Mucosa of stomach (tissue), 1 donor: ENCODE data around the gene NFYC.
A peak's percentile ranks its signal among the peaks of the same experiment; 100 is the strongest.

Experiments used
- H3K27me3 ChIP-seq: one replicate; pipeline ENCODE4 v1.7.0; 2013; ENCODE audit warnings: mild to moderate bottlenecking, low read length; ENCODE audit not compliant: control insufficient read depth, insufficient read depth
- H3K36me3 ChIP-seq: one replicate; pipeline ENCODE4 v1.7.0; 2013; ENCODE audit warnings: low read length; ENCODE audit not compliant: control insufficient read depth, insufficient read depth
- H3K4me1 ChIP-seq: one replicate; pipeline ENCODE4 v1.7.0; 2013; ENCODE audit warnings: mild to moderate bottlenecking, low read length; ENCODE audit not compliant: control insufficient read depth, insufficient read depth
- H3K4me3 ChIP-seq: one replicate; pipeline ENCODE4 v1.7.0; 2013; ENCODE audit warnings: low read length
- H3K9ac ChIP-seq: one replicate; pipeline ENCODE4 v1.7.0; 2013; ENCODE audit warnings: mild to moderate bottlenecking, low read length, moderate library complexity
- H3K9me3 ChIP-seq: one replicate; pipeline ENCODE4 v1.7.0; 2013; ENCODE audit warnings: mild to moderate bottlenecking, low read length, moderate library complexity; ENCODE audit not compliant: control insufficient read depth
- donor health status: Pancreatic carcinoma.

The NFYC gene

GRCh38 chr1:40673452-40673851 lies 18.1 kb upstream of the NFYC start:
- Histone ChIP-seq H3K4me3 (no peak overlapping the region), H3K27me3 (peaks cover 3% of the 10 kb centered on the region)

DNA sequence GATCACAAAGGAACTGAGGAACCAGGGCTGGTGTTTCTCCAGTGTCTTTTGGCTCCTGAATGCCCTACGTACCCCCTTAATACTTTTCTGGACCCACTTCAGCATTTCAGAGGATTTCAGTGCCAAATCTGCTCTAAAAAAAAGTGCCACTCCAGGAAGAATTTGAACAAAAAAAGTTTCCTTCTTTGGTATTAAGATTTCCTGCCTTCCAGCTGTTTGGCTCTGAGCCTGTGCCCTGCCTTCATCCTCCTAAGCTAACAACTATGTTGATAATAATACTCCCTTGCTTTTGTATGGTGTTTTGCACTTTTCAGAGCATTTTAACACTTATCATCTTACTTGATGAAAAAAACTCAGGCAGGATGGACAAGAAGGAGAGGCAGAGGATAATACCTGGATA lies 15.0 kb upstream of the NFYC start:
- no peak overlapping the region for H3K9ac ChIP-seq
- no peaks in the 10 kb centered on the region for H3K27me3 ChIP-seq
- H3K4me3 ChIP-seq, result no peak overlapping the region
- H3K9me3 ChIP-seq, result no peaks in the 10 kb centered on the region
- H3K4me1 ChIP-seq, result no peaks in the 10 kb centered on the region
- no peaks in the 10 kb centered on the region for H3K36me3 ChIP-seq

More at GRCh38 chr1:40673452-40673851, 18.1 kb upstream of the NFYC start:
- Histone ChIP-seq H3K4me1 (peaks cover 5% of the 10 kb centered on the region), H3K36me3 (no peaks in the 10 kb centered on the region), H3K9ac (no peak overlapping the region), H3K9me3 (no peaks in the 10 kb centered on the region)

- Histone ChIP-seq H3K27me3 (no peaks in the 10 kb centered on the region), H3K9me3 (no peaks in the 10 kb centered on the region), H3K9ac (no peak overlapping the region), H3K4me3 (no peak overlapping the region), H3K4me1 (no peaks in the 10 kb centered on the region), H3K36me3 (no peaks in the 10 kb centered on the region)
Measured at GRCh38 chr1:40679165-40679953, 12.1 kb upstream of the NFYC start.

DNA sequence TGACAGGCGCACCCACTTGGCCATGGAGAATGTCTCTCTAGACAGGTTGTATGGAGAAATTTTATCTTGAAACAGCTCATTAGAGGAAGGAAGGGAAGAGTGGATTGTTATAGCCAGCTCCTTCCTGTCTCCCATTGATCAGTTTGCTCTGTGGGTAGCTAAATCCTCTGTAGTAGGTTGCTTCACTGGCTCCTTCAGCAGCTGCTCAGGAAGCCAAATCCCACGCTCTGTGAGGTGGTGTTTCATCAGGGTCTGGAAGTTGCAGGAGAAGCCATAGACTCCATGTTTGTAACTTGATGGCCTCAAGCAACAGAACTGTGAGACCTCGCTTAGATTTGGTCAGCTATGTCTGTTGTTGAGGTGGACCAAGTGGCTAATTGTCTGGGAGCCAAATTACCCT lies 6.8 kb upstream of the NFYC start:
- Histone ChIP-seq H3K9ac (no peak overlapping the region), H3K36me3 (no peaks in the 10 kb centered on the region), H3K9me3 (no peaks in the 10 kb centered on the region), H3K27me3 (no peaks in the 10 kb centered on the region), H3K4me3 (no peak overlapping the region), H3K4me1 (no peaks in the 10 kb centered on the region)

DNA sequence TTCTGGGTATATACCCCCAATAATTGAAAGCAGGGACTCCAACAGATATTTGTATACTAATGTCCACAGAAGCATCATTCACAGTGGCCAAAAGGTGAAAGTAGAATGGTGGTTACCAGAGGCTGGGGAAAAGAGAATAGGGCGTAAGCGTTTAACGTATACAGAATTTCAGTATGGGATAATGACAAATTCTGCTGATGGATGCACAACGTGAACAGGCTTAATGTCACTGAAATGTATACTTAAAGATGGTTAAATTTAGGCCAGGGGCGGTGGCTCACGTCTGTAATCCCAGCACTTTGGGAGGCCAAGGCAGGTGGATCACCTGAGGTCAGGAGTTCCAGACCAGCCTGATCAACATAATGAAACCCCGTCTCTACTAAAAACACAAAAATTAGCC lies 4.4 kb upstream of the NFYC start:
- Histone ChIP-seq H3K4me3 (no peak overlapping the region), H3K9me3 (no peaks in the 10 kb centered on the region), H3K27me3 (no peaks in the 10 kb centered on the region), H3K36me3 (no peaks in the 10 kb centered on the region), H3K4me1 (no peaks in the 10 kb centered on the region), H3K9ac (no peak overlapping the region)

DNA sequence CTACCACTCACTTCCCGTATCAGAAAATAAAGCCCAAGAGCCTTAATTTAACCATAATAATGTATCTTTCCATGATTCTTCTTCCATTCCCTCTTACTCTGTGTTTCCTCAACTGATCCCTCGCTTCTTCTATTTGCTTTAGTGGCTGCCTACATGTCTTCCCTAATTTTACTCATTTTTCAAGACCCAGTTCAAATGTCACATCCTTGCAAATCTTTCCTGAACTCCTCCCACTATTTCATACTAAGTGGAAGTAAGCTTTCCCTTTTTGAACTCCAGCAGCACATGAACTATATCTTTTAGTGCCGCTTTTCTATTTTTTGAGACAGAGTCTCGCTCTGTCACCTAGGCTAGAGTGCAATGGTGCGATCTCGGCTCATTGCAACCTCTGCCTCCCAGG lies 3.8 kb upstream of the NFYC start:
- Histone ChIP-seq H3K4me1 (peaks cover 4% of the 10 kb centered on the region), H3K9me3 (no peaks in the 10 kb centered on the region), H3K36me3 (no peaks in the 10 kb centered on the region), H3K9ac (no peak overlapping the region), H3K4me3 (no peak overlapping the region), H3K27me3 (no peaks in the 10 kb centered on the region)

DNA sequence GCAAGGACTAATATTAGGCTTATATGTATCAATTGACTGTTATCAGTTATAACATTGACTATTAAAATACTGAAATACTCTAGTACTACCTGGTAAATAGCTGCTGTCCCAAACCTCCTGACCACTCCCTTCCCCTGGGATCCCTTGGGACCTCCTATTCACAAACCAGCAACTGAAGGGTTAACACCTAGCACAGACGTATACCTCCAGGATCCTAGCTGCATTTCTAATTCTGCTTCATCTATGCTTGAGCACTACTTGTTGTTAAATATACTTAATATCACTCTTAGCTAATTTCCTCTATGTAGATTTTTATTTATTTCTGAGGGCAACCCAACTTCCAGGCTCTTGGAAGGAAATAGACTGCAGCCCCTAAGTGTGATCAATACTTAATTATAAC lies 1.8 kb upstream of the NFYC start:
- Histone ChIP-seq H3K9ac (no peak overlapping the region), H3K36me3 (no peaks in the 10 kb centered on the region), H3K4me3 (no peak overlapping the region), H3K9me3 (no peaks in the 10 kb centered on the region), H3K4me1 (peaks cover 25% of the 10 kb centered on the region), H3K27me3 (no peaks in the 10 kb centered on the region)

- peaks cover 28% of the 10 kb centered on the region for H3K4me1 ChIP-seq
- peak overlapping the region; percentile 94 for H3K9ac ChIP-seq
- no peaks in the 10 kb centered on the region for H3K27me3 ChIP-seq
- H3K4me3 ChIP-seq, result peak overlapping the region; percentile 86
- no peaks in the 10 kb centered on the region for H3K9me3 ChIP-seq
- no peaks in the 10 kb centered on the region for H3K36me3 ChIP-seq
Measured at GRCh38 chr1:40690771-40691537, 550 bp upstream of the NFYC start.

GRCh38 chr1:40692429-40692895 lies 958 bp downstream of the NFYC start:
- Histone ChIP-seq H3K27me3 (no peaks in the 10 kb centered on the region), H3K4me1 (peaks cover 28% of the 10 kb centered on the region), H3K4me3 (peak overlapping the region; percentile 86), H3K9me3 (no peaks in the 10 kb centered on the region), H3K36me3 (no peaks in the 10 kb centered on the region), H3K9ac (peak overlapping the region; percentile 94)

DNA sequence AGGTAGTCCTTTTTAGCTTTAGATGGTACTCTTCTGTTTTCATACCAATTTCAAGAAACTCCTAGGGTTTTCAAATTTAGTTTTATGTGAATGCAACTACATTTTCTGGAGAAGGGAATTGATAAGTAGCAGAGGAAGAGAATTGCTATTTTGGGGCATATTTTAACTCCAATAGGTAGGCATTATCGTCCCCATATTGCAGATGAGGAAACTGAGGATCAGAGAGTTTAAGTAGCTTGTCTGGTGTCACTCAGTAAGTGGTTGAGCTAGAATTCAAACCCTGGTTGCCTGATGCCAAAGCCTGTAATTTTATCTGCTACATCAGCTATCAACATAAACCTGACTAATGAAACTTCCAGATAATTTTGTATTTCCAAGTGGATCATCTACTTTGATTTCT lies 1.9 kb downstream of the NFYC start:
- Histone ChIP-seq H3K4me1 (peaks cover 28% of the 10 kb centered on the region), H3K4me3 (peak overlapping the region; percentile 86), H3K36me3 (no peaks in the 10 kb centered on the region), H3K9ac (peak overlapping the region; percentile 94), H3K27me3 (no peaks in the 10 kb centered on the region), H3K9me3 (no peaks in the 10 kb centered on the region)

DNA sequence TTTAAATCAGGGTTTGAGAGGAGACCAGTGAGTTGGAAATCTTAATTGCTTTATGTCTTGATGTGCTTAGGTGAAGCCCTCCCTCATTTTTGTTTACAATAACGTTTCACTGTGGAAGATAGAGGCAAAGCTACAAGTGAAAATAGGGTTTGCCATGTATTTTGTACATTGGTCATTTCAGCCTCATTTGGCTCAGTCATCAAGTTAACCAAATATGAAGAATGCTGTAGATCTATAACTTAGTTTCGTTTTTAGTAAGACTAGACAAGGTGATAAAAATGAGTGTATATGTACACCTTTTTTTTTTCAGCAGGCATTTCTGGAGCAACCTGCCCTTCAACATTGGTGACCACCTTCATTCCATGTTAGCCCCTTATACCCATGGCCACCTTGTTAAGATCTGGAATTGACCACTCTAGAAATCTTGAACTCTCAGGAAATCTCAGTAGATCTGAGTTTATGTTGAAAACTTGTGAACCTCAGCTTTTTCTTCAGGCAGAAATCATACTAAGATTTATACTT lies 2.9 kb downstream of the NFYC start:
- Histone ChIP-seq H3K9me3 (no peaks in the 10 kb centered on the region), H3K36me3 (no peaks in the 10 kb centered on the region), H3K27me3 (no peaks in the 10 kb centered on the region), H3K4me3 (no peak overlapping the region), H3K4me1 (peaks cover 28% of the 10 kb centered on the region), H3K9ac (no peak overlapping the region)

DNA sequence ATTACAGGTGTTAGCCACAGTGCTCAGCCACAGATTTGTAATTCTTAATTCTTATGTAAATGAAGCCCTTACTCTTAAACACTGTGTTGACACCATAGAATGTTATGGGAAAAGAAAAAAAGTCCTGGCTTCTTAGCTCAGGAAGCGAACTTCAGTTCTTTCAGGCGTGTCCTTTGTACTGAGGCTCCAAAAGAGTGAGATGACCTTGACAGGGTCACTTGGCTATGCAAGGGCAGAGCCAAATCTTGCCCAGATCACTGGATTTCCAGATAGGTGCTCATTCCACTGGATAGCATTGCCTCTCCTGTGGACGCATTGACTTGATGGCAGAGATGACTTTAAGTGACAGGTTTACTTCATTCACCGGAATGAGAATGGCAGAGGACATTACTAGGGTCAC lies 4.8 kb downstream of the NFYC start:
- H3K36me3 ChIP-seq, result no peaks in the 10 kb centered on the region
- peaks cover 28% of the 10 kb centered on the region for H3K4me1 ChIP-seq
- no peaks in the 10 kb centered on the region for H3K9me3 ChIP-seq
- H3K4me3 ChIP-seq, result no peak overlapping the region
- no peaks in the 10 kb centered on the region for H3K27me3 ChIP-seq
- no peak overlapping the region for H3K9ac ChIP-seq
